Iris pigment epithelial cell (primary cell): ENCODE measurements around the gene ASB18.

ENCODE experiments used
- DNase-seq: peaks from one replicate; pipeline ENCODE4 v3.0.0-alpha.2; 2011; ENCODE audit warnings: low read depth

ASB18 gene

GRCh38 chr2:236241181-236242056 is 22.8 kb downstream of the ASB18 start:
- DNase-seq, result no peak

DNA sequence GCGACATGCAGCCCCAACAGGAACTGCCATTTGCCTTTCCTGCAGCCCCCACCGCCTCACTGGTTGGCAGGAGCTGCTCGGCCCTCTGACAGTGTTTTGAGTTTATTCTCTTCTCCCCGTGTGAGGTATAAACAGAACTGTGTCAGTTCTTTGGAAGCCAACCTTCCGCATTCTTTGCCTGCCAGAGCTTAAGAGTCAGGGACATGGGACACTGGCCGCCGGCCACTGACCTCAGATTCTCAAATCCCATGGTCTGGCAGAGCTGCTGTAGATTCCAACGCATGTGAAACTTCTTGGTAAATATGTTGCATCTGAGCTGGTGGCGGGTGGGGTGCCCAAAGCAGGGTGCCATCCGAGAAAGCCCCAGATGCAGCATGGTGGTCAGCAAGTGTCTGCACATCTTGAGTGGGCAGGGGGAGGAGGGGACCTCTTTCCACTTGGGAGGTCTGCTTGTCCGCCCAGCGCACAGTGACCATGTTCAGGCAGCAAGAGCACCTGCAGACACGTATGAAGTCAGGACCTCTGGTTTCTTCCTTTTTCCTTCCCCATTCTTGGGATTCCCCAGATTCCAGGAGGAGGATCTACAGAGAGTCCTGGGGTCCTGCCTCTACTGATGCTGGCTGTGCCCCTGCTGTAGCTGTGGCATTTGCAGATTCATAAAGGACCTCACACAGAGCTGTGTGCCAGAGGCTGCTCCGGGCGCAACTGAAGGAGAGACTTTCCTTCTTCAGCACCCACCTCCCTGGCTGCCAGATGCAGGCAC is 23.8 kb downstream of the ASB18 start:
- no peak for DNase-seq

DNA sequence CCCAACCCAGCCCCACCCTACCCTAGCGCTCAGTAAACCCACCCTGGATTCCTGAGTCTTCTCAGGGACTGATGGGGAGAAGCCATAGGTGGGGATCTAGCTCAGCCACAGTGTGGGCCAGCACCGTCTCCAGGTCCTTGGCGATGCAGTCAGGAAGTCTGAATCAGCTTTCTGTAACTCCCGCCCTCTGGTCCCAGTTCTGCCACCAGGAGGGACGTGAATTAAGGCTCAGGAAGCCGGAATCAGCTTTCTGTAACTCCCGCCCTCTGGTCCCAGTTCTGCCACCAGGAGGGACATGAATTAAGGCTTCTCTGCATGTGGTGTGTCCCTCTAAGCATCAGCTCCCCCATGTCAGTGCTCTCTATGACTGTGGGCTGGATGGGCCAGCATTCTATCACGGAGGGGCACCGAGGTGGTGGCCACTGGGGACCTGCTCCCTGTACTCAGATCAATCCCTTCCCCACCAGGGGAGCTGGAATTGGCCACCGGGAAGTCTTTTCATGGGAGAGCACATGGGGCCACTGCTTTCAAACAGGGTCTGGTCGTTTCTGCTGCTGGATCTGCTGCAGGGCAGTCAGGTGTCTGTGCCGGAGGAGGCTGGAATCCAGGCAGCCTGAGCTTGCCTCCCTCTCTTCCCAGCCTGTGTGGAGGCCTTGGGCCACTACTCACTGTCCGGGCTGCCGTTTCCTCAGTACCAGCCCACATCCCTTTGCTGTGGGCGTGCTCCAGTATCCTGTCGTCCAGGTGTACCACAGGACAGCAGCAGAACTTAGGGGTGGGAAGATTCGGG is 24.7 kb downstream of the ASB18 start:
- no peak for DNase-seq

DNA sequence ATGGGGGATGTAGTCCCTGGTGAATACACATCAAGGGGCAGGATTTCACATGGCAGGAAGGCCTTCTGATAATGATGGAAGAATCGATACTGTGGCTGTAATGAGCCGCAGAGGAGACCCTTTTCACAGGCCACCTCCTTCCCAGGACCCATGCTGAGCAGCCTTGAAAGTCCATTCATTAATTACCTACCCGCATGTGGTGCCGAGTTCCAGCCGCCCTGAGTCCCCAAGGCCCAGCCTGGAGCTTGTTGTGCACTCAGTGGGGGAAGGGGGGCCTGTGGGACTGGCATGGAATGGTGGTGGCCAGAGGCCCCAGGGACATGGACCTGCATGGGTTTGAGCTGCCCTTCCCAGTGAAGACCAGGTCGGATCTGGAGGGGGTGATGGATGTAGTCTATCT is 25.5 kb downstream of the ASB18 start:
- no peak for DNase-seq

- DNase-seq, result no peak
These were observed 26.6 kb downstream of the ASB18 start for GRCh38 chr2:236237468-236238190.

GRCh38 chr2:236236559-236237452 is 27.4 kb downstream of the ASB18 start:
- DNase-seq, result no peak

- no peak for DNase-seq
These were observed 35.0 kb downstream of the ASB18 start for GRCh38 chr2:236229186-236229585.

DNA sequence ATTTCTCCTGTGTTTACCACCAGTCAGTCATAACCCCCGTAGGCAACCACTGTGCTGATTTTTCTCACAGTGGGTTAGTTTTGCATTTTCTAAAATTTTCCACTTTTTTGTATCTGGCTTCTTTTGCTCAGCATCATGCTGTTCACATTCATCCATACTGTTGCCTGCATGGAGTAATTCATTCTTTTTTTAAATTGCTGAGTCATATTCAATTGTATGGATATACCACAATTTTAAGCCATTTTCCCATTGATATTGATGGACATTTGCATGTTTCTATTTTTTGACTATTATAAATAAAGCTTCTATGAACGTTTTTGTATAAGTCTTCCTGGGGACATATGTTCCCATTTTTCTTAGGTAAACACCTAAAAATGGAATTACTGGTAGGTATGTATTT is 40.5 kb downstream of the ASB18 start:
- DNase-seq, result no peak

GRCh38 chr2:236221798-236222197 is 42.4 kb downstream of the ASB18 start:
- DNase-seq, result no peak

GRCh38 chr2:236219411-236219810 is 44.8 kb downstream of the ASB18 start:
- no peak for DNase-seq

DNA sequence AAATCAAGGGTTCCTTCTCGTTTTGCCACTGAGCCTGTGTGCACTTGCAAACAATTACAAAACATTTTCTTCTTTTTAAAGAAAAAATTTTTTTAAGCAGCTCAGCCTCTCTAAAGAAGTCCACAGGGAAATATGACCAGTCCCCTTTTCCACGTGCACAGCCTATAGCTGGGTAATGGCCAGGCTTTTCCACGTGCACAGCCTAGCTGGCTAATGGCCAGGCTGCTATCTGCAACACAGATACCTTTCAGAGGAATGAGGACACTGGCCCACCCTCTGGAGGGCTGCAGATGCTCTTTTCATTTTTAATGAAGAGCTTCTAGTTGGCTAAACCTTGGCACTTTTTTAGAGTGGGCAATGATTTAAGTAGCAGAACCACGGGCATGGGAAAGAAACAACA is 46.3 kb downstream of the ASB18 start:
- DNase-seq, result no peak

DNA sequence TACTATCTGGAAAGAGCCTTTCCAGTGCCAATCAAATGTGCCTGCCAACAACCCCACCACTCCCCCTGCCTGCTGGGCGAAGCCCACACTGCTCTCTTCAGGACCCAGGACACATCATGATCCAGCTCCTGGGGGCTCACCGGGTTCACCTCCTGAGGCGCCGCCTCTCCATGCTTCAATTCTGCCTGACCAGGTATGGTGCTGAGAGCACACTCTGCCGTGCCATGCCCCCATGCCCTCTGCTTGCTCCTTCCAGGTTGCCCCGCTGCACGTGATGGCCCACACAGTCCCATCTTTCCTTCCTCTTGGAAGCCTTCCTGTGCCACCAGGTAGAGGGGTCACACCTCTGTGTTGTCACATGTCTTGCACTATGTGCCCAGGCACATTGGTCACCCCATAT is 47.5 kb downstream of the ASB18 start:
- DNase-seq, result no peak

- DNase-seq, result no peak
These were observed 48.4 kb downstream of the ASB18 start for GRCh38 chr2:236215761-236216333.

- DNase-seq, result no peak
These were observed 49.0 kb downstream of the ASB18 start for GRCh38 chr2:236215196-236215595.

- DNase-seq, result no peak
These were observed 49.7 kb downstream of the ASB18 start for GRCh38 chr2:236214376-236214995.

DNA sequence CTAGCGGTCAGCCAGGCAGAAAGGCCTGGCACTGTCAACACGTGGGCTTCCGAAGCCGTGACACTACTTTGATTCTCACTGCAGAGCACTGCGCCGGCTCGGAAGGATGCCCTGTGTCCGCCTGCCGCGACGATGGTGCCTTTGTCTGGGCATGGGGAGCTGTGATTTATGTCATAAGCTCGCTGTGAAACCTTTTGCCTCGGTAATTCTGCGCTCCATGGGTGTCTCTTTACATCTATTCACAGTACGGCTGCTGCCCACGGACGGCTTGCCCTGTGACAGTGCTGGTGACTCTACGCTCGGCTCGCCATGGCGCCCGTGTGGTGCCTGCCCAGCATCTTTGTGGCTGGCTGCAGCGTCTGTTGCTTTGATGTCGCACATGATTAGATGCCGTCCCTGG is 52.9 kb downstream of the ASB18 start:
- DNase-seq, result no peak

DNA sequence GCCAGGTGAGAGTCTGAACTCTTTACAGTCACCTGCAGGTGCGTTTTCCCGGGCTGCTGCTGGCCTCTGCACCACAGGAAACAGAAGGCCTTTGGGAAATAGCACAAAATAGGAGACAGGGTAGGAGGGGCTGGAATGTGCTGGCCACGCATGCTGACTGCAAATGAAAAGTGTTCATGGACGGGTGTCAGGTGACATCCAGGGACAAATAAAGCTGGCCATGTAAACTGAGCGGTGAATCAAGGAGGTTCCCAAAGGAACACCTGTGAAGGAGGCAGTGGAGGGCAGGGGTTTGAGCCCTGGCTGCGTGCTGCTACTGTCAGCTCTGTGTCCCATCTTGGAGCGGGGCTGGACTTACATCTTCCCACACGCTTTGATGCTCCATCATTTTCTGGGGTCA is 53.7 kb downstream of the ASB18 start:
- no peak for DNase-seq

DNA sequence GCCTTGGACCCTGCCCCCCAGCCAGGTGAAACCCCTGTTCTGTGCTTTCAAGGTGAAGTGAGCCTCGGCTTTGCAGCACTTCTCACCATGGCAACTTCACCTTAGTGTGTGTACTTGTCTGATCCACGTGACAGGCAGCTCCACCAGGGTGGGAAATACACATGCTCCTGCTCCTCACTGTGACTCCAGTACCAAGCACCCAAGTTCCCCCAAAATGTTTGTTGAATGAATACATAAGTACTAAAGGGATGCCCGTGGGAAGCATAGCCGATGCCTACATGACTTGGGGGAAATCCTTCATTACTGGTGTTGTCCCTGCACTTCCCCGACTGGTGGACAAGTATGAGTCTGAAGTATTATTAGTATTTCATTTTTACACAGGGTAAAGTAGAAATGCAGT is 54.2 kb downstream of the ASB18 start:
- no peak for DNase-seq

- DNase-seq, result no peak
These were observed 54.7 kb downstream of the ASB18 start for GRCh38 chr2:236209535-236209934.
